Eye (tissue), 1 donor: ENCODE data around the gene PLLP.
A peak's percentile ranks its signal among the peaks of the same experiment; 100 is the strongest.

Experiments used
- DNase-seq: peaks from one replicate; pipeline ENCODE4 v3.0.0-alpha.2; 2015

Gene PLLP

GRCh38 chr16:57284209-57284951 lies at the start of gene PLLP:
Gene PLLP, minus strand, starts transcription at chr16:57284672. Its CDS starts 132 bp downstream, at chr16:57284540.
- peak; percentile 74 for DNase-seq

DNA sequence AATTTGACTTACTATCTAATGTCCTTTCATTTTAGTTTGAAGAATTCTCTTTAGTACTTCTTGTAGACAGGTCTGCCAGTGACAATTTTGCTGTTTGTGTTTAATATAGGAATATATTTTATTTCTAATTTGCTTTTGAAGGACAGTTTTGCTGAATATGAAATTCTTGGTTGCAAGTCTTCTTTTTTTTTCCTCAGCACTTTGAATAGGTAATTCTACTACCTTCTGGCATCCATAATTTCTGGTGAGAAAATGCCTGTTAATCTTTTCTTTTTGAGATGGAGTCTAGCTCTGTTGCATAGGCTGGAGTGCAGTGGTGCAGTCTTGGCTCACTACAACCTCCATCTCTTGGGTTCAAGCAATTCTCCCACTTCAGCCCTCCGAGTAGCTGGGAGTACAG lies 48.9 kb upstream of the PLLP start:
- DNase-seq = no peak

- DNase-seq = no peak
Measured at GRCh38 chr16:57331355-57331754, 46.9 kb upstream of the PLLP start.

- DNase-seq = no peak
Measured at GRCh38 chr16:57329718-57330327, 45.4 kb upstream of the PLLP start.

GRCh38 chr16:57325458-57325857 lies 41.0 kb upstream of the PLLP start:
- no peak for DNase-seq

GRCh38 chr16:57324749-57325148 lies 40.3 kb upstream of the PLLP start:
- no peak for DNase-seq

GRCh38 chr16:57319646-57320045 lies 35.2 kb upstream of the PLLP start:
- no peak for DNase-seq

GRCh38 chr16:57318240-57318970 lies 33.9 kb upstream of the PLLP start:
- no peak for DNase-seq

DNA sequence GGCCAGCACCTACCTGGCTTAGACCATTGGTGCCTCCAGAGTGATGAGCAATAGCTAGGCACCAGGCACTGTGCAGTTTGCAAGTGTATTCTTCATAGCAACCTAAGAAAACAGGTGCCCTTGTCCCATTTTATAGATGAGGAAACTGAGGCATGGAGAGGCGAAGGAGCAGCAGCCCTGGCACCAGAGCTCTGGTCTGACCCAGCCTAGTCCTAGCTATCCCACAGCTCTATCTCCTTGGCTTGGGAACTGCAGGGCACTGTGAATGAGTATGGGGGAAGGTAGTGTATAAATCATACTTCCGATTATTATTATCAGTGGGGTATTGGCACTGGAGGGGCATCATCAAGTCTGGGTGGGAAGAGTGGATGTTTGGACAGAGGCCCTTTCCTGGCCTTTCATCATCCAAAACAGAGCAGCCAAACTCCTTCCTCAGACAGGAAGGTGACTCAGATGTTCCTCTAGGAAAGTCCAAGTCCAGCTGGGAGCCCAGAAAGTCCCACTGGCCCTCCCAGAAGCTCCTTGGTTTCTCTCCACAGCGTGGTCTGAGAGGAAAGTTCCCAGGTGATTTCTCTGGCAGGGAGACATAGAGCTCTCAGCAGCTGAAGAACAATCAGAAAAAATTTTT lies 32.0 kb upstream of the PLLP start:
- no peak for DNase-seq

- no peak for DNase-seq
Measured at GRCh38 chr16:57315416-57315815, 30.9 kb upstream of the PLLP start.

GRCh38 chr16:57314161-57314785 lies 29.8 kb upstream of the PLLP start:
- DNase-seq = no peak

GRCh38 chr16:57313509-57313908 lies 29.0 kb upstream of the PLLP start:
- no peak for DNase-seq

DNA sequence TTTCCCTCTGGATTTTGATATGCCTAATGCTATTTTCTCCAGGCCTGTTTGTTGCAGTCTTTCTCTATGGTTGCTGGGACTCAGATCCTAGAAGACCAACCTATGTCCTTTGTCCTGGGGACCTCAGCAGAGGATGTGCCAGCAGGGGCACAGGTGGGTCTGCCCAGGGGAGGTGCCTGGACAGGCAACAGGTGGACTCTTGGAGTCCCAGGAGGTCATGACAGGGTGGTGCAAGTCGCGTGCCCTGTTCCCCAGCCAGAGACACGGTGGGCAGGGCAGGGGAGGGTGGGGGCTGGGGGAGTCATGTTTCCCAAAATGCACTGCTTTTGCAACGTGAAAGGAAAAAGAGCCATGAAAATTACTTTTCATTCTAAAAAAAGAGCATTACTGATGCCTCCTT lies 26.3 kb upstream of the PLLP start:
- DNase-seq = no peak

- DNase-seq = no peak
Measured at GRCh38 chr16:57308041-57308440, 23.6 kb upstream of the PLLP start.

GRCh38 chr16:57307365-57307764 lies 22.9 kb upstream of the PLLP start:
- DNase-seq = no peak

- no peak for DNase-seq
Measured at GRCh38 chr16:57306676-57307341, 22.3 kb upstream of the PLLP start.

DNA sequence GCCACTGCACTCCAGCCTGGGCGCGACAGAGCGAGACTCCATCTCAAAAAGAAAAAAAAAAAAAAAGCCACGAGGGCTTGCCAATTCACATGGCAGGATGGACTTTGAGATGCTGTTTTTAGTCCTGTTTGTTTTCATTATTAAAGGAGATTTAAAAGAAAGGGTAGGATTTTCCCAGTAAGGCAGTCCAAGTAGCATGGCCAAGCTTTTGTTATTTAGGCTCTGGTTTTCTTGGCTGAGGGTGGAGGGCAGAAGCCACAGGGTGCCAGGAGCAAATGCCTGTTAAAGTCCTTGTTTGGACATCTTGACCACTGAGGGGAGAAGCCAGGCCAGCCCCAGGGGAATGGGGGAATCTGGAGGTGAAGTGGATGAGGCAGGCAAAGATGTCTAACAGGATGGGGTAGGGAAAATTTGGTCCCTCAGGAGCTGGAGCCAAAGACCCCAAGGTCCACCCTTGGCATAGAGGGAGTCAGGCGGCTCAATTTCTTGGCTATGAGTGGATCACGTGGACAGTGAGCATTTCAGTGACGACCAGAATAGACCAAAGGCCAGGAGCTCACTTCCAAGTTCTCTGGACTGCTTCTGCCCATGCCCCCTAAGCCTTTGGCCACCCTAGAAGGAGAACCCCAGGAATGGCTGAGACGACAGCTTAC lies 20.8 kb upstream of the PLLP start:
- DNase-seq = no peak

GRCh38 chr16:57304169-57305061 lies 19.9 kb upstream of the PLLP start:
- no peak for DNase-seq

DNA sequence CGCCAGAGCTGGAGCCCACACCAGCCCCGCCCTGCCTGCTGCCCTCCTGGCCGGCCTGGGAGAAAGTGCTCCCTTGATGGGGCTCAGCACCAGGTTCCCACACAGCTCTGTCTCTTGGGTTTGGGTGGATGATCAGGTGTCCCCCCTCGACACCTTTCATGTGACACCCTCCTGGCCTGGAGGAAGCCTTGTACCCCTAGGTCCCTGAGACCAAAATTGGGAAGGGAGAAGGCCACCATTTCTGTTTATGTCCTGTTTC lies 19.4 kb upstream of the PLLP start:
- DNase-seq = no peak

DNA sequence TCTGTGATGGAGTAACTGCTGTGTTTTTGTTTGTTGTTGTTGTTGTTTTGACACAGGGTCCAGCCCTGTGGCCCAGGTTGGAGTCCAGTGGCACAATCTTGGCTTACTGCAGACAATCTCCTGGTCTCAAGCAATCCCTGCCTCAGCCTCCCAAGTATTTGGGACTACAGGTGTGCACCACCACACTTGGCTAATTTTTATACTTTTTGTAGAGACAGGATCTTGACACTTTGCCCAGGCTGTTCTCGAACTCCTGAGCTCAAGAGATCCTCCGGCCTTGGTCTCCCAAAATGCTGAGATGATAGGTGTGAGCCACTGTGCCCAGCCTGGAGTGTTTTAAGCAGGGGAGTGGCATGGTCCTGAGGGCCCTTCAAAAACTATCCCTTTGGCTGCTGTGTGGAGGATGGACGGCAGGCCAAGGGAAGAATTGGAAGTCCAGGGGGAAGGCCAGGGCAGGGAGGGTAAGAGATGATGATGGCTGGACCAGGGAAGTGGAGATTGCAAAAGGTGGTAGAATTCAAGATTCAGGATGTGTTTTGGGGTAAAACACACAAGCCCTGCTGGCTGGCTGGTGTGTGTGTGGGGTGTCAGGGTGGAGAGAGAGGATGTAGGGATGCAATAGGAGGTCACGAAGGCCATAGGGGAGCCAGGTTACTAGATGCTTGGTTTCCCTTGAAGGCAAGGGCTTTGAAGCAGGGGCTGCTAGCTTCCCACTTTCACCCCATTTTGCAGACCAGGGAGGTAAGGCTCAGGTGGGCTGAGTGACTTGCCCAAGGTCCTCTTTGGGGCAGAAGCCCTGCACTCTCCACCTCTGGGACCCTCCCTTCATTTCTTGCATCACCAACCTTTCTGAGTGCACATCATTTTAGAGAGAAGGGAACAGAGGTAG lies 18.8 kb upstream of the PLLP start:
- DNase-seq = no peak
